GM18867 (cell line): ENCODE results near the gene NABP2.

Source experiments
- ATAC-seq: cut with Tn5 transposase; IDR thresholded peaks from one replicate; pipeline ENCODE4 v1.9.1; 2021; ENCODE audit warnings: mild to moderate bottlenecking, moderate library complexity; ENCODE audit not compliant: unreplicated experiment

NABP2 gene

DNA sequence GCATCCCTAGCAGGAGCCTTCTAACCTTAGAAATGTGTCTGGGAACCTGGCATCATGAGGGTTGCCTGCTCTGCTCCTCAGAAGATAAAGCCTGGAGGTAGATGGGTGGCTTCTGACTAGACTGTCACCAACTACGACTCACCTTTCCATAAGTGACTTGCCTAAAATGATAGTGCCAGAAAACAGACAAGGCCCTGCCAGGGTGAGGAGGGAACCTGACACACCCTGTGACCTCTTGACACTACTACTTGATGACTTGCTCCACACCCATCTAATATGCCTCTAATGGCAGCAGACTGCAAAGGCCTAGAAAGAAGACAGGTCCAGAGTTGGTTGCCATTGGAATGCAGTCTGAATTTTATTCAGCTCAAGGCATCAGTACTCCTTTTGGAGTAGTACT is 11.8 kb upstream of the NABP2 start:
- no peak for ATAC-seq

DNA sequence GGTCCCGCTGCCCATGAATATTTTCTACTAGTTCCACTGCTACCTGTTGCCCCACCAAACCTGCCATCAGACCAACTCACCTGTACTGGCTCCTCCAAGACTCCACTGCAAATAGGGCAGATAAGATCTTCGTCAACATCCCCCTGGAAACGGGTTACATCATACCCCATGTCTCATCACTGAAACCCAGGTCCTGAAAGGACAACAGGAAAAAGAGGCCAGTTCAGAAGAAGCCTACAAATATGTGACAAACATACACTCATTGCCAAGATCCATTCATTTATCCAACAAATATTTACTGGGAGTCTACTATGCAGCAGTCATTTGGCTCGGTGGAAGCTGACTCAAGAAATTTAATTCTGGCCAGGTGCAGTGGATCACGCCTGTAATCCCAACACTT is 10.3 kb upstream of the NABP2 start:
- ATAC-seq, result no peak

DNA sequence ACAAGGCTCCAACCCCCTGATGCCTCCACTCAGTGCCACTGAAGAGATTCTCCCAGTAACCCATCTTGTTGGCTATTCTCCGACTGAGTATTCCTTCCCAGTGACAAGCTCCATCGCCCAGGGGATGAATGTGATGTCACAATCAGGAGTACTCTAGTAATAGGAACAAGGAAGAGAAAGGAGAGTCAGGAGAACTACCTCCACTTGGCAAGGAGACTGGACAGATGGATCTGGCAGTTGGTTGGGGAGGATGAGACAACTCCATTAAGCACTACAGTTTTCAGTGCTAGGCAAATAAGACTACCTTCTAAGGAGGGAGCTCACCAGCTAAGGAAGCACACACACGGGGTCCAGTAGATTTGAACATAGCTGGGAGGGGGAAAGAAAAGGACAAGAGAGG is 7.7 kb upstream of the NABP2 start:
- no peak for ATAC-seq

DNA sequence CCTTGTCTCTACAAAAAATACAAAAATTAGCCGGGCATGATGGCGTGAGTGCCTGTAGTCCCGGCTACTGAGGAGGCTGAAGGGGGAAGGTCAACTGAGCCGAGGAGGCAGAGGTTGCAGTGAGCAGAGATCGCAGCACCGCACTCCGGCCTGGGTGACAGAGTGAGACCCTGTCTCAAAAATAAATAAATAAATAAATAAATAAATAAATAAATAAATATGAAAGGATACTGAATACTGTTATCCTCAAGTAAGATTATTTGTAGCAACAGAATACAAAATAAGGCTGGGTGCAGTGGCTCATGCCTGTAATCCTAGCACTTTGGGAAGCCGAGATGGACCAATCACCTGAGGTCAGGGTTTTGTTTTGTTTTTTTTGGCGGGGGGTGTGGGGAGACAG is 4.3 kb upstream of the NABP2 start:
- ATAC-seq, result no peak

DNA sequence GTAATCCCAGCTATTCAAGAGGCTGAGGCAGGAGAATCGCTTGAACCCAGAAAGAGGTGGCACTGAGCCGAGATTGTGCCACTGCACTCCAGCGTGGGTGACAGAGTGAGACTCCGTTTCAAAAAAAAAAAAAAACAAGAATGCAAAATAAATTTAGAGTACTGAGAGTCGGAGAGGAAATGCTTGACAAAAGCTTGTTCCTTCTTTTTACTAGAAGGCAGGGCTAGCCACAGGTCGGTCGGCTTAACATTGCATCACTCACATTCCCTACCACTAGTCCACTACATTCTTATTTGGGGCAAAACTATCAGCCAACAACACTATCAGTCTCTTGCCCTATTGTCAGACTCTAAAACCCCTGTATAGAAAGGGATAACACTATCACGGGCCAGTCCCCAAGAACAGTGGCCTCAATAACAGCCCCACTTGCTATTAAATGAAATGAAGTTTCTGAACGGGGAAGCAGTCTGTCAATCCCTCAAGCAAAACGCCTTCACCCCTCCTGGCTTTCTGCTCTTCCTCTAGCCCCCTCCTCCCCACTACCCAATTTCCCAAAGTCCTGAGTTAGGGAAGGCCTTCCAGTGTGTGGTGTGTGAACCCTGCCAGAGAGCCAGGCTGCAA is 3.4 kb upstream of the NABP2 start:
- ATAC-seq, result no peak

DNA sequence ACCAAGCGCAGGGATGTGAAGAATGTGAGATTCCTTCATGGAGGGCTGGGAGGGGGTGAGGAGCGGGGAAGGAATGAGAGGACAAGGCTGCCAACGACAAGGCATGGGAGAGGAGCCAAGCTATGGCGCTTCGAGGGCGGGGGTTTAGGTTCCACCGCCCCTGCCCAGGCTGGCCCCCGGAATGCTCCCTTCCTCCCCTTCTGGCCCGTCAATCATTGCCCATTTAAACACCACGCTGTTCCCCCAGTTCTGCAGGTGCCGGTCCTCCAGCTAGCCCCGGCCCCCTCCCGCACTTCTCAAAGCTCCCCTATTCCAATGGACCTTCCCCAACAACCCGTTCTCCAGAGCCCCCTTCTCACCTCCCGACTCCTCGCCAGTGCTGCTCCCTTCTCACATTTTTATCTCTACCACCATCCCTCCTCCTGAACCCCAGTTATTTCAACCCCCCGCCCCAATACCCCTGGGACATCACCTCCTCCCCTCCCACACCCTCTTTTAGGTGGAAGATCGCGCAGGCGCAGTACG is 2.8 kb upstream of the NABP2 start:
- ATAC-seq, result peak; percentile 22

DNA sequence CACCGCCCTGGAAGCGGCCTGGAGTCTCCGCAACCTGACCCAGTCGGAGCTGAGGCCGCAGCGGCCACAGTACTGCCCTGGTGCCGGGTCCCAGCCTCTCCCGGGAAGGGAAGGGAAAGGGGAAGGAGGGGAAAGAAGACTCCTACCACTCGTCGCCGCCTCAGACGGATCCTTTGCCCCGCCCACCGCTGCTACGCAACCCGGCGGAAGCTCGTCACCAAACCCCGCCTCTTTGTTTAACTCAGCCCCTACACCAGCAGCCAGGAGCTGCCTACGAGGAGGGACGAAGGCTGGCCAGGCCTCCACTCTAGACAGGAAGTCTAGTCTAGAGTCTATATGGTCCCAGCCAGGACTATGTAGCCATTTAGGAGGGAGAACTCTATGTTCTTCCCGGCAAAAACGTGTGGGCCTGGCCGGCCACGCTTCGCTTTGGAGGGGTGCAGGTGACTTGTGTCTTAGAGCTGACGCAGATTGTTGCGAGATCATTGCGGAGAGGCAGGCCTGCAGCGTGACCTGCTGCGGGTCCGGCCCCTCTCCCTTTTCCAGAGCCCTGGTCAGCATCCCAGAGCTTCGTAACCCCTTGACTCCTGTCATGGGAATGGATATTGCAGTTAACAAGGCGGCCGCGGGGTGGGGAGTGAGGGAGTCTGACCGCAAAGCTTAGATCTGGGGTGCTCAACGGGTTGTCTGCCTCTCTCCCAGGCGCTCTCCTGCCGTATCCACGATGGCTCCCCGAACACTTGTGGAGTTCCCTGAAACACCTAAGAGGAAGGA is 2.2 kb upstream of the NABP2 start, which contains the start of gene RNF41:
TSS of gene RNF41 (minus strand) at position 166 of the 774 bp plus-strand sequence. CDS start 7,875 bp downstream, outside the sequence.
- ATAC-seq, result peak; percentile 73

DNA sequence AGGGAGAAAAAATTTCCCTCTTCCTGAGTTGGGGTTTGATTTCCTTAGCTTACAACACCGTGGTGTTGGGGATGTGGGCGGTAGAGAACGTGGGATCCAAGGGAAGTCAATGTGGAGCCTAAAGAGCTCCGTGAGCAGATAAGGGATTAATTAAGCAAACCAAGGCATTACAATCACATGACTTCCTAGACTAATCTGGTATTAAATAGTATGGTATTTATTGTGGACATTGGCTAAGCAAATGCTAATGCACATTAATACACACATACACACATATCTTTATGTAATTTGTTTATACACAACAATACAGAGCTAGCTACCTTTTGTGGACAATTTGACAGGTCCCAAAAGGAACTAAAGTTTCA is 1.6 kb upstream of the NABP2 start:
- no peak for ATAC-seq

DNA sequence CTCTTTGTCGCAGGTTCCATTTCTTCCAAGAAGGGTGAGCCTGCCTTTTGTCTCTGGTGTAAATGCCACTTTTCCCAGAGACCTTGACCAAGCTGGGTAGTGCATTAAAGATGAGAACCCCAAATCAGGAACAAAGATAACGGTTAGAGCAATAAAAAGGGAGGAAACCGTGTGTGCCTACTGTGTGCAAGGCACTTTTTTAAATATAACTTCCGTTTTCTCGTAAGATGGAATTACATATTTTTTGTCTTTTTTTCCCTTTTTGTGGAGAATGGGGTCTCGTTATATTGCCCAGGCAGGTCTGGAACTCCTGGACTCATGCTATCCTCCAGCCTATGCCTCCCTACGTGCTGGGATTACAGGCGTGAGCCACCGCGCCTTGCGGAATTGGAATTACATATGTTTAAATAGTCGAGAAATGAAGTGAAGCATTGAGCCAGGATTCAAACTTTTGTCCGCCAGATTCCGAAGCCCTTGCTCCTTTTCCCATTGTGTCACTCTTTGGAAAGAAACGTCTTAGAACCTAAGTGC is 506 bp upstream of the NABP2 start:
- no peak for ATAC-seq

DNA sequence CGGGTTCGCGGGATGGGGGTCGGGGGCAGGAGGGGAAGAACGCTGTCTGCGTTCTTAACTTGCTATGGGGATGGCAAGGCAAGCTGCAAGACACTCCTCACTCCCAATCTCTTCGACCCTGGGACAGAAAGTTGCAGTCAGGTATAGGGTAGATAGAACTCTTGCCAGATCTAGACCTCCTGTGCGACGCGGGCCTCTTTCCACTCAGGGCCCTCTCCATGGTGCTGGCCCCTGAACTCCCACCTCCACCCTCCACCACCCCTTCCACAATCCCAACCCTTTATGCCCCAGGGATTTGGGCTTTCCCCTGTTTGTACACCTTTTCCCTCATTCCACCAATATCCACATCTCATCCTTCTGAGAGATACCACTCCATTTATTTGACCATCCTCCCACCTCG is 812 bp downstream of the NABP2 start:
- no peak for ATAC-seq

DNA sequence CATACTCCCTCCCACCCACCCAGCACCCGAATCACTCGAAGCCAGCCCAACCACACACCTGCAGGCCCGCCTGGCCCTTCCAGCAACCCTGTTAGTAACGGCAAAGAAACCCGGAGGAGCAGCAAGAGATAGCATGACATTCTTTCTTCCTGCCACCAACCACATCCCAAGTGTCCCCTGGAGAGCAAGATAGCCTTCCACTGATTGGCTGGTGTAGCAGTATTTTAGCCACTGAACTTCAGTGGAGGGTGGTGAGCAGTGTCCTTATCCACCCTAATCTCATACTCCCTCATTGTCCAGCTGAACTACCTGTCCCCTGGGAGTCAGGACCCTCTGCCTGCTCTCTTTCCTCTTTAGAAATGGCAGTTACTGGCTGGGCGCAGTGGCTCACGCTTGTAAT is 4.9 kb downstream of the NABP2 start:
- ATAC-seq, result no peak

DNA sequence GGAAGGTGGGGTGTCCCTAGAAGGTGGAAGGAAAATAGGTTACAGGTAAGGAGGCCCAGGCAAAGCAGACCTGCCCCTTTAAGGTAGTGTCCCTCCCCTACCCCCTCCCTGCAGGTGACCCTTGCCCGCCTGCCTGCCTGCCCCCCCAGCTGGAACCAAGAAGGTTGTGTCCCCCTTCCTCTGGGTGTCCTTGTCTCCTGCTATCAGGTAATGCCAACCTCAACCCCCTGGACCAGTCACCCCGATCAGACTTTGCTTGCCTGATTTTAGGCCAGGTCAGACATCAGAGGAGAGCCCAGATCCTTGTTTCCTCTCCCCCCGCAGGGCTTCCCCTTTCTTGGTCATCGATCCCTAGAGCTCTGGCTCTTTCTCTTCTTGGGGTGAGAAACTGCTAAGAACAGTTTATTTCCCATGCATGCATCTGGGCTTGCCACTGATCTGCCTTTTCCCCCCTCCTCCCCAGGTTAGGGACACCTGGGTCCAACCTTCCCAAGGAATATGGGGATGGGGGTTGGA is 5.8 kb downstream of the NABP2 start, which contains the start of gene SLC39A5:
TSS of gene SLC39A5 (plus strand) at position 136 of the 516 bp plus-strand sequence. CDS start 1,224 bp downstream, outside the sequence.
- ATAC-seq, result no peak

DNA sequence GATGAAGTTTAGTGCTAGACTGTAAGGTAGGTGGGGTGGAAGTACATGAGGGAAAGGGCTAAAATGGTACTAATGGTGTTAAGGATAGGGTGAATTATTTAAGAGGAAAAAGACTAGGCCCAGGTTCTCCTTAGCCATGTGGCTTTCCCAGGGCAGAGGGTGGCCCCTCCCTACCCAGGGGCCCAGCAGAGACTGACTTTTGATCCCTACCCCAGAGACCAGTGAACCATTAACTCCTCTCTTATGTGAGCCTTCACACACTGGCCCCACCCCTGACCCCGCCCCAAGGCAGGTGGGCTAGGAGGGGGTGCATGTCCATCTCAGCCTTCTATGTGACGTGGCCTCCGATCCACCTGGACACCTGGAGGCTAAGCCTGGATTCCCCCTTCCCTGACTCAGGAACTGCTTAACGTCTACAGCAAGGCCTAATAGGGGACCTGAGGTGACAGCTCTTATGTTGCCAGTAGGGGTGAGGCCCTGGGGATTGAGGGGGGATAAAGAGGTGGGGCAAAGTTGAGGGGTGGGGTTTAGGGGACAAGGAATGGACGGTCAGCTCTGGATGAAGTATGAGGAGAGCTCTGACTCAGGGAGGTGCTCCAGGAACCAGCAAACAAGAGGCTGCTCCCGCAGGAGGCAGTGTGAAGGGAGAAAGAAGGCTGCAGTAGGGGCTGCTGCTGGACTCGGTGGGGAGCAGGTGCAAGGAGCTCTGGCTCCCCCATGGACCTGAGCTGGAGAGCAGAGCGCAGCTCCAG is 6.5 kb downstream of the NABP2 start:
- ATAC-seq, result no peak

DNA sequence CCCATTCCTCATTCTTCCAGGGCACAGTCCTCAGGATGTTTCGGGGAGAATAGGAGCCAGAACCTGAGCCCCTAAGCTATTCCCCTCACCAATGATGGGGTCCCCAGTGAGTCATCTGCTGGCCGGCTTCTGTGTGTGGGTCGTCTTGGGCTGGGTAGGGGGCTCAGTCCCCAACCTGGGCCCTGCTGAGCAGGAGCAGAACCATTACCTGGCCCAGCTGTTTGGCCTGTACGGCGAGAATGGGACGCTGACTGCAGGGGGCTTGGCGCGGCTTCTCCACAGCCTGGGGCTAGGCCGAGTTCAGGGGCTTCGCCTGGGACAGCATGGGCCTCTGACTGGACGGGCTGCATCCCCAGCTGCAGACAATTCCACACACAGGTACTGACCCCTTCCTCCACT is 7.0 kb downstream of the NABP2 start:
- ATAC-seq, result no peak

DNA sequence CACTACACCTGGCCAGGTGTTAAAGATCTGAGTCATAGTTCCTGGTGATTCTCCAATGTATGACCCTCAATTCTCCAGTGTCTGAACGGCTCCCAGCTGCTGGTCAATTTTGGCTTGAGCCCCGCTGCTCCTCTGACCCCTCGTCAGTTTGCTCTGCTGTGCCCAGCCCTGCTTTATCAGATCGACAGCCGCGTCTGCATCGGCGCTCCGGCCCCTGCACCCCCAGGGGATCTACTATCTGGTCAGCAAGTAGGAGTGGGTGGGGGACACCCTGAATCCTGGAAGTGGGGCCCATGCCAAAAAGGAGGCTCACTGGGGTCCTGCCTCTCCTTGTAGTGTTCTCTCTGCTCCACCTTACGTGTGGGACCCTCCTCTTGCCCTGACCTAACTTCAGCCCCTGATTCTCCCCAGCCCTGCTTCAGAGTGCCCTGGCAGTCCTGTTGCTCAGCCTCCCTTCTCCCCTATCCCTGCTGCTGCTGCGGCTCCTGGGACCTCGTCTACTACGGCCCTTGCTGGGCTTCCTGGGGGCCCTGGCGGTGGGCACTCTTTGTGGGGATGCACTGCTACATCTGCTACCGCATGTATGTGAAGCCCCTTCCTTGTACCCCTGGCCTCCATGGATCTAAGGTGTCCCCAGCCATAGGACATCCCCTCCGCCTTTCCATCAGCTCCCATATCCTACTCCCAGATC is 10.7 kb downstream of the NABP2 start:
- ATAC-seq, result no peak

DNA sequence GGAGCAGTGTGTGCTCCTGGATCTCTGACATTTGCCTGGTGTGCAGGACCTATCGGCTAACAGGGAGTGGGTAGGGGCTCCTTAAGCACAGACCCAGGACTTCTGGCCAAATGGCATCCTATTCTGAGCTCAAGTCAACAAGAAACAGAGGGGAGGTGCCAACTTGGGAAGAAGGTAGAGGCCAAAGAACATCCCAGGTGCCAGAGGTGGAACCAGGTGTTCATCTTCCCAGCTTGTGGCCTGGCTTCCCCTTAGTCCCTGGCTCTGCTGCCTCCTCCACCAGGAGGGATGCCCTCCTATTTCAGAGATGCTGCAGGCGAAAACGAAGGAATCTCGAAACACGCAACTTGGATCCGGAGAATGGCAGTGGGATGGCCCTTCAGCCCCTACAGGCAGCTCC is 11.9 kb downstream of the NABP2 start:
- ATAC-seq, result no peak

DNA sequence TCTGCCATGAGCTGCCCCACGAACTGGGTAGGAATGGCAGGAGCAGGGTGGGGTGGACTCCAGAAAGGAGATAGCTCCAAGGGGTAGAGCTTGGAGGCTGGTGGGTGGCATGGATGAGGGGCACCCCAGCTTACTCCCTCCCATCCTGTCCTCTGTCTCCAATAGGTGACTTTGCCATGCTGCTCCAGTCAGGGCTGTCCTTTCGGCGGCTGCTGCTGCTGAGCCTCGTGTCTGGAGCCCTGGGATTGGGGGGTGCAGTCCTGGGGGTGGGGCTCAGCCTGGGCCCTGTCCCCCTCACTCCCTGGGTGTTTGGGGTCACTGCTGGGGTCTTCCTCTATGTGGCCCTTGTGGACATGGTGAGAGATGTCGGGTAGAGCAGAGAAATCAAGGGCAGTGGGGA is 12.8 kb downstream of the NABP2 start:
- ATAC-seq, result no peak

DNA sequence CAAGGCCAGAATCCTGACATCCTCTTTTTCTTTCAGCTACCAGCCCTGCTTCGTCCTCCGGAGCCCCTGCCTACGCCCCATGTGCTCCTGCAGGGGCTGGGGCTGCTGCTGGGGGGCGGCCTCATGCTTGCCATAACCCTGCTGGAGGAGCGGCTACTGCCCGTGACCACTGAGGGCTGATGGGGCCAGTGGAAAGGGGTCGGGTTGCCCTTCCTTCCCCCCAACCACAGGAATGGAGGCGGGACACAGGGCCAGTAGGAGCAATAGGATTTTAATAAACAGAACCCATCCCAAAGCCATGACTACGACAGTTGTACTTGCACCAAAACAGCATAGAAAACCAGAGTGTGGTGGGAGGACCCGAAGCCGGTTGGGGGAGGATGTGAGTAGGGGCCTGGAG is 13.4 kb downstream of the NABP2 start:
- no peak for ATAC-seq

DNA sequence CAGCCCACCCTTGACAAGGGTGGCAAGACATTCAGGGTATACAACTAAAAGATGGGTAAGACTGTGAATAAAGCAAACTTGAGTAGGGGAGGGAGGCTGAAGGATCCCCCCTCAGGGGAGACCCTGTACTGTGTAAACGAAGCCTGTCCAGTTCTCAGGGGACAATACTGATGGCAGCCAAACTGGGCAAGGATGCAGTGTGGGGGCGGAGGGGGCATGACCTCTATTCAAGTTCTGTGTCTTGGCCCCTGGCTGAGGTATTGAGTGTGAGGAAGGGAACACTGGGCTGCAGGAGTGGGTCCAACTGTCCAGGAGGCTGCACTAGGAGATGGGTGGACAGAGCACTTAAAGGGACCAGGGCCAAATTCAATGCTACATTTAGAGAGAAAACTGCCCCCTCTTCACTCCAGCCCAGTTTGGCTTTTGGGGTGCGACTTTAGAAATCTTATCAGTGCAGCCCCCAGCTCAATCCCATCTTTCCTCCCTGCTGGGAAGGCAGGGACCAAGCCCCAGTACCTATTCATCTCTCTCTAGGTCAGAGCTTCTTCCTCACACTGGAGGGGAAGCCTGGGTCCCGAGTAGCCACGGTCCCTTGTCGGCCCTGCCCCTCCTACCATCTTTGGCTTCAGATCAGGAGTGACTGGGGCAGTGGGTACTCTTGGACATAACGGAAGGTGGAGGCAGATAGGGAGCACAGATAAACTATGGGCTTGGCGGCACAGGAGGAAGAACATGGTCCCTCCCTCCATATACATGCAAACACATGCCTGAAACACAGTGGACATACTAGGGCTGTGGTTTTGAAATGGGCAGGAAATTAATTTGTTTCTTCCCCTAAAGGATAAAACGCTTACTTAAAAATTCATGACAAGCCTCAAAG is 17.5 kb downstream of the NABP2 start:
- no peak for ATAC-seq

DNA sequence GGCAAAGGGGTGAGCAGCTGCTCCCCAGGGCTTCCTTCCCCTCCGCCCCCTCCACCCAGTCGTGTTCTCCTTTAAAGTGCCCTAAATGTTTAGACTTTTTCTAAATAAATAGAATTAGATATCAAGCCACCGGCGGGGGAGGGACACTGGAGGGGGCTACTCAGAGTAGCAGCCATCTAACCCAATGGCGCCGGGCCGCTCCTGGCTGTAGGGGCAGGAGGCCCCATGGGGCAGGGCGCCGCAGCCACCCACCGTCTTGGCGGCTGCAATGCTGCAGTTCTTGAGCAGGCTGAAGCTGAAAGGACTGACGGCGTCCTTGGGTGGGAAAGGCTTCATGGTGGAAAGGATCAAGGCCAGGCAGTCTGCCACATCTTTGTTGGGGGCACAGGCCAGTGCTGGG is 18.8 kb downstream of the NABP2 start:
- ATAC-seq, result no peak
